Measurements from ENCODE around the gene UBIAD1. TPM values are rescaled to one million over a fixed set of nuclear protein-coding genes. Genes with fewer than 3 reads are reported as not detected.
"Not testable (repeated sequence)": the region's sequence is repeated elsewhere in the genome, so short reads cannot be mapped to it uniquely, and the experiment has no call there.

Gene UBIAD1
- total RNA-seq, 1 experiment from 2014 or later = 15.3 TPM

DNA sequence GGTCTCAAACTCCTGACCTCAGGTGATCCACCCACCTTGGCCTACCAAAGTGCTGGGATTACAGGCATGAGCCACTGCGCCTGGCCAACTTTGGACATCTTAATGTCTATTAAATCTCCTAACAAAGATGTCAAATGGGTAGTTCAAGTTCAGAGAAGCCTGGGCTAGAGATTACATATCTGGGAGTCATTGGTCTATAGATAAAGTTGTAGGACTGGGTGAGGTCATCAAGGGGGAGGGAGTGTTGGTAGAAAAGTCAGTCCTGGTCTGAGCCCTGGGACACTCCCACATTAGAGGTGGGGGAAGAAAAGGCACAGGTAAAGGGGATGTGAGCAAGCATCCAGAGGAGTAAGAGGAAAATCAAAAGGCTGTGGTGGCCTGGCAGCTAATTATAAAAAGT is 6.6 kb downstream of the UBIAD1 start:
- no peak for DNase-seq (ENCODE audit: low read depth)

DNA sequence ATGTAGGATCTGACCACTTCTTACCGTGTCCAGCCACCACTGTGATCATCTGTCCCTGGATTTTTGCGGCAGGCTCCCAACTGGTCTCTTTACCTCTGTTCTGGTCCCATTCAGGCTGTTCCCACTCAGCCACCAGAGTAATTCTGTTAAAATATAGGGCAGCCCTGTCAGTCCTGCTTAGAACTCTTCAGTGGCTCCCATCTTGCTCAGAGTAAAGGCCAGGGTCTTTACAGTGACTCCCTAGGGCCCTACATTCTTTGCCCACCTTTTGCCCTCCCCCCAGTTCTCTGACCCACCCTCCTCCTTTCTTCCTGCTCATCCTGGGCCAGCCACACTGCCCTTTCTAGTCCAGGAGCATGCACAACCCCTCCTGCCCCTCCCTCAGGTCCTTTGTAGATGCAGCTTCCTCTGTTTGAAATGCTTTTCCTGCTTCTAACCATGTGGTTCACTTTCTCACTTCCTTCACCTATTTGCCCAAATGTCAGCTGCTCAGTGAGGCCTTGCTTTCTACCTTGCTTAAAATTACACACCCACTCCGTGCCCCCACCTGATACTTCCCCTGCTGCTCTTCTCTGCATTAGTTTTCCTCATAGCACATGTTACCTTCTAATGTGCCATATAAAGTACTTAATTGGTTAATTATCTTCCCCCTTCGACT is 7.8 kb downstream of the UBIAD1 start:
- no peak for DNase-seq (ENCODE audit: low read depth)

DNA sequence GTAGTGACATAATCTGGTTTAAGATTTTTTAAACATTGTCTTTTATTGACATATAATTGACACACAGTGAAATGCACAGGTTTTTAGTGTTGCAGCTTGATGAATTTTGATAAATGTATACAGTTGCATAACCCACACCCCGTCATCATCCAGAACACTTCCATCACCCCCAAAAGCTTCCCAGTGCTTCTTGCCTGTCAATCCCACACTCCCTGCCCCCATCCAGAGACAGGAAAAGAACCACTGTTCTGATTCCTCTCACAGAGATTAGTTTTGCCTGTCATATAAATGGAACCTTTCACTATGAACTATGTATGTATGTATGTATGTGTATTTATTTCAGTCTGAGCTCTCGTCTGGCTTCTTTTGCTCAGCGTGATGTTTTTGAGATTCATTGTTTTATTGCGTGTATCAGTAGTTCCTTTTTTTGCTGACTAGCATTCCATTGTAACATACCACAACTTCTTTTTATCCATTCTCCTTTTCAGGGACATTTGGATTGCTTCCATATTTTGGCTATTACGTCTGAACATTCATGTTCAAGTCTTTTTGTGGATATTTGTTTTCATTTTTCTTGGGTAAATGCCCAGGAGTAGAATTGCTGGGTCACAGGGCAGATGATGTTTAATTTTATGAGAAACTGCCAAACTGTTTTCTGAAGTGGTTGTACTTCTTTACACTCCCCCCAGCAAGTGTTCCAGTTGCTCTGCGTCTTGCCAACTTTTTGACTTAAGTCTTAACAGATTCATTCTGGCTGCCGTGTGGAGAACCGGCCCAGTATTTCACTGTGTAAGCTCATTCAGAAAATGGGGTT is 8.7 kb downstream of the UBIAD1 start:
- DNase-seq (ENCODE audit: low read depth) = peak; percentile 55

DNA sequence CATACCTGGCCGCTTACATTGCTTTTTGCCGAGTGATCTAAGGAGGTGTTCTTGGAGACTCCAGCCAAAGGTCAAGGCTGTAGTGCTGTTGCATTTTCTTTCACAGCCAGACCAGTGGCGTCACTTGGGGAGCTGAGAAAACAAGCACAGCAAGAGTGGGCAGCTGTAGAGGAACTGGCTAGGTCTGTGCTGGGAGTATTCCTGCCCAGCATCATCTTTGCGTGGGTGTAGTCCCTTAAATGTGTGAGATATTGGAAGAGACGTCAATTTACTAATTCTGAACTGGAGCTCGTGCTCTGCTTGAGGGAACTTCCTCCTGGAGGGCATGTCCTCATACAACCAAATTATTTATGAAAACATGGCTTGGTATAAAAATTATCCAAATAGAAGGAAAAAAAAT is 10.2 kb downstream of the UBIAD1 start:
- no peak for DNase-seq (ENCODE audit: low read depth)

DNA sequence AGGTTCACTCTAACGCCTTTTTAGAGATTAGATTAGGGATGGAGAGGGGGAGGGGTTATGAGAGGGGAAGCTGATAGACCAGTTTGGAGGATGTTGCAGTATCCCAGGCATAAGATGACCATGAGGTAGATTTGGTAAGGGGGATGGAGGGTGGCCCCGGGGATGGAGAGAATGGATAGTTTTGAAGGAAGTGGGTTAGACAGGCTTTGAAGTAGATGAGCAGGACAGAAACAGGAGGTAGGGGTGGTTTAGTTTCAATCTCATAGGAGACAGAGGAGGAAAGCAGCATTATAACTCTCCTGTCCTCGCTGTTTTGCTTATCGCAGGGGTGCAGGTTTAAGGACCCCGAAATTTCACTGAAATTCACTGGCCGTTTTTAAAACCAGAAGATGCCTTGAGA is 11.8 kb downstream of the UBIAD1 start:
- no peak for DNase-seq (ENCODE audit: low read depth)

DNA sequence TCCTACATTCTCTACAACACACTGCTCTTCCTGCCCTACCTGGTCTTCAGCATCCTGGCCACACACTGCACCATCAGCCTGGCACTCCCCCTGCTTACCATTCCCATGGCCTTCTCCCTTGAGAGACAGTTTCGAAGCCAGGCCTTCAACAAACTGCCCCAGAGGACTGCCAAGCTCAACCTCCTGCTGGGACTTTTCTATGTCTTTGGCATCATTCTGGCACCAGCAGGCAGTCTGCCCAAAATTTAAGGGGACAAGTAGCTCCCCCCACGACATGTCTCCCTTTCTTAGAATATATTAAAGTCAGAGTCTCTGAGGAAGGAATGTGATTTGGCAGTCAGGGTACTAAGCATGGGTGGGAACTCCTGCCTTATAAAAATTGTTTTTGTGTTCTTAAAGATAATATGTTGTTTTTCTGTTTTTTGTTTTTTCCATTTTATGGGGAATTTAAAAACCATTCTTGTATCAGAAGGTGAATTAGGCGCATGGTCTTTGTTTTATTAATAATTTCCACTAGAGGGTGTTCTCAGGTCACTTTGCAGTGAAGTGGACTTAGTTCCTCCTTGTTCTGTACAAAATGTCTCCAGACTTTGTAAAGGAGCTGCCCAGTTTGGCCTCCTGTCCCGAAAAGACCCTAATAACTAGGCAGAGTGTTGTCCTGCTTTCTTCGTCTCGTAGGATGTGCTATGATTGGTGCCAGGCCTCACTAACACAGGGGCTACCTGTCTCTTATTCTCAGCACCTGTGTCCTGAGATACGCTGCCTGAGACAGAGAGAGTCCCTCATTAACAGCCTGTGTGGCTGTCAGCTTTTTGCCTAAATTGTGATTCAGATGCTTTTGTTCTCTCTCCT is 13.1 kb downstream of the UBIAD1 start:
- no peak for DNase-seq (ENCODE audit: low read depth)

DNA sequence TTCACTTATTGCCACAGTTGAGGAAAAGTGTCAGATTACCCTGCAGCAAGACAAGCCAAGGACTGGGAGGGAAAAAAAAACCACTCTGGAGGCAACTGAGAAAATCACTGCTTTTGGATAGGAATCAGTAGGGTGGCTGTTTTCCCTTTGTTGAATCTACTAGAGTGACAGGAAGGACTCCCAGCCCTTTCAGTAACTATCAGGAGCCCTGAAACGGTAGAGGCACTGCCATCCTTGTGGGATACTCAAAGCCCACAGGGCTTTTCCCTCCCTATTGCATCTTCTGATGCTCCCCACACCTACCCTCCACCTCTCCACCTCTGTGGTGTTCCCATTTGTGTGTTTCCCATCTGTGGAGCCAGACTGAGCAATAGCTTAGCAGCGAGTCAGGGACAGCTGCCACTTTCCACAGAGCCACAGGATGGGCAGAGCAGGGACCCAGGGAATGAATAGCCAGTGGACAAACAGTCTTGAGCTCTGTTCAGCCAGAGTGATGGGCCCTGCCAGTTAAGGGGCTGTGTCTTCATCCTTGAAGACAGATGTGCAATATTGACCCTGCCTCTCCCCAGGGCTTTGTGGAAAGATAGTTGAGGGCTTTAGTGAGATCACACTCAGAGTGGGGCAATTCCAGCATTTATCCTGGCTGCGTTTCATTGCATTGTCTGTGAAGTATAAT is 13.9 kb downstream of the UBIAD1 start:
- DNase-seq (ENCODE audit: low read depth) = no peak

DNA sequence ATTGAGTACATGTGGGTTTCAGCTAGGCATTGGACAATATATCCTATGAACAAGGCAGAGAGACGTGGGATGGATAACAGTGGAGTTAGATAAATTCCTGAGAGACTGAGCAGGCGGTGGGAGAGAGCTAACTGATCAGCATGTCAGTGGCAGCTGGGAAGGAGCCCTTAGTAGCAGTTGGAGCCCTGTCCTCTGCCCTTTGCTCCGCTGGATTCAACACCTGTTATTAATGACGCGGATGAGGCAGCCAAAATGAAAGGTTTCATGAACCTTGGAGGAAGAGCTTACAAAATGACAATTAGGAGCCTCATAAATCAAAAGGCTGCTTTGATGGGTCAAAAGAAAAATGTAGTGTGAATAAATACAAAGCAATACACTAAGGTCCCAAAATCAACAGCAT is 16.1 kb downstream of the UBIAD1 start:
- no peak for DNase-seq (ENCODE audit: low read depth)

DNA sequence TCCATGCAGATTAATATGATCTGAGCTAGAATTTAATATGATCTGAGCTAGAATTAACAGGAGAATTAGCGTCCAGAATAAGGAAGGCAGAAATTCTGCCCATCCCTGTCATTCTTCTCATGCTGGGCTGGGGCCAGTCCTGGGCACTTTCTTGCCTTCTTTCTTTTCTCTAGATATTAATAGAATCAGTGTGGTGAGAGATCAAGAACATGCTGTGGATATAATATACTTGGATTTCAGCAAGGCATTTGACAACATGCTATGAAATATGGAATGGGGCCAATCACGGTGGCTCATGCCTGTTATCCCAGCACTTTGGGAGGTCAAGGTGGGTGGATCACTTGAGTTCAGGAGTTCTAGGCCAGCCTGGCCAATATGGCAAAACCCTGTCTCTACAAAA is 18.1 kb downstream of the UBIAD1 start:
- no peak for DNase-seq (ENCODE audit: low read depth)

DNA sequence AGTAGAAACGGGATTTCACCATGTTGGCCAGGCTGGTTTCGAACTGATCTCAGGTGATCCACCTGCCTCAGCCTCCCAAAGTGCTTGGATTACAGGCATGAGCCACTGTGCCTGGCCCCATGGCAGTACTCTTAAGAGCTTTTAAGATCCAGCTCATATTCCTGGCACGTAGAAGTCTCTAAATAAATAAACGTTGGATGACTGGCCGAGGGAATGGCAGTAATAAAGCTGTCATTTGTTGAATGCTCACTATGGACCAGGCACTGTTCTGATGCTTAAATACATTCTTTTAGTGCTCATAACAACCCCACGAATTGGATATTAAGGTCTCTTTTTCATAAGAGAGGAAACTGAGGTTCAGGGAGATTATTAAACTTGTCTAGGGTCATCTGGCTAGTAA is 20.9 kb downstream of the UBIAD1 start:
- no peak for DNase-seq (ENCODE audit: low read depth)

DNA sequence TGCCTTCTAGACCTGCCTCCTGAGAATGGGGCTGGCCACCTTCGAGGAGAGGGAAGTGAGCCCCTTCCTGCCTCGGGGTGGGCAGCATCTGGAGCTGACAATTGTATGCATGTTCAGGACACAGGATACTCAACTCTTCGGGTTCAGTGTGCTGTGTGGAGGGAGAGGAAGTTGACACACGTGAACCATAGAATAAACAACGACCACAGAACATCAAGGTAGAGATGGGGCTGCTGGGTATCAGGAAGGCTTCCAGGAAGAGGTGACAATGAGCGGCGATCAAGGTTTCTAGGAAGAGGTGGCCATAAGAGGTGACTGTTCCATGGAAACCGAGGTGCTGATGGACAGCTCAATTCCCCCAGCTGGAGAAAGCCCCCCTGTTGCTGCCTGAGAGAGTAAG is 22.0 kb downstream of the UBIAD1 start:
- no peak for DNase-seq (ENCODE audit: low read depth)

DNA sequence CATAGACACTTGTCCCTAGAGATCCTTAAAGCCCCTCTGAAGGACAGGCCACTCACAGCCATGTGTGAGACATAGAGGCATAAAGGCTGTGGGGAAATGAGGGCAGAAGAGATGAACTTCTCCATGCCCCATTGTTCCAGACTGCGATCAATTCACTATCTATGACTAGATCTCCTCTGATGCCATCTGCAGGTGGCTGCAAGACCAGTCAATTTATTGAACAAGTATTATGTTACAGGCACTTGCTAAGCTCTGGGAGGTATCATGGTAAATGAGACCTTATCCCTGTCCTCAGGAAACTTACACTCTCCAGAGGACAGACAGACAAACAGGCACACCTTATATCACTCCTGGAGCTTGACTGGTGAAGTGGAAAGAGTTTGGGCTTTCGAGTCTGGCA is 22.9 kb downstream of the UBIAD1 start:
- no peak for DNase-seq (ENCODE audit: low read depth)

DNA sequence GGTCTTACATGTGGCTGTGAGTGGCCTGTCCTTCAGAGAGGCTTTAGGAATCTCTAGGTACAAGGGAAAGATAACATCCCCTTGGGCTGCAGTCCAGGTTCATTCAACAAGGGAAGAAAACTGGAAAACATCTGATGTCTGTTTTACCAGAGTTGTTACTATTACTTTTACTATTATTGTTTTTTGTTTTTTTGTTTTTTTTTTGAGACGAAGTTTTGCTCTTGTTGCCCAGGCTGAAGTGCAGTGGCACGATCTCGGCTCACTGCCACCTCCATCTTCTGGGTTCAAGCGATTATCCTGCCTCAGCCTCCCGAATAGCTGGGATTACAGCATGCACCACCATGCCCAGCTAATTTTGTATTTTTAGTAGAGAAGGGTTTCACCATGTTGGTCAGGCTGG is 24.8 kb downstream of the UBIAD1 start:
- DNase-seq (ENCODE audit: low read depth) = not testable (repeated sequence)

DNA sequence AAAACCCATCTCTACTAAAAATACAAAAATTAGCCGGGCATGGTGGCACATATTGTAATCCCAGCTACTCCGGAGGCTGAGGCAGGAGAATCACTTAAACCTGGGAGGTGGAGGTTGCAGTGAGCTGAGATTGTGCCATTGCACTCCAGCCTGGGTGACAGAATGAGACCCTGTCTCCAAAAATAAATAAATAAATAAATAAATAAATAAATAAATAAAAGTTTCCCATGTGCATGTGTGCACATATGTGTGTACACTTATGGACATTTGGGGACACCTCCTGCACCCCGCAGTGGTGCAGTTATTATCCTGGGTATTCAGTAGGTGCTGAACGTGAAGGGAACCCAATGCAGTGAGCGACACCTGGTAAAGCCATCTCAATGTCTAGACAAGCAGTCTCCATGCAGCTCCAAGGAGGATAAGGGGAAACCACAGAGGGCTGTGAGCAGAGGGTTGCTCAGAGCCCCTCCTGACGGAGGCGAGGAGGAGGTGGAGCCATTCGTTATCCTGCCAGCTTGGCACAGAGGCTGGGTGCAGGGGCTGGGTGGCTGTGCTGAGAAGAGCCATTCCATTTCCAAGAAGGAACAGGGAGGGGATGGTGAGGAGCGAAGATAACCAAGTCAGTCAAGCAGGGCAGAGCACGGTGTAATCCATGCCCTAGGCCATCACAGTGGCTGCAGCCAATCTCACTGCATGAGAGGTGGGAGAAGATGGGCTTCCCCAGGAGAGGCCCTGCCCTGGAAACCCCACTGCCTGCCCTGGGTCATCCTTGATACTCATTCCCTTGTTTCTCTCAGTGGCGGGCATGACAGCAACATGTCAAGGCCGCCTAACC is 25.6 kb downstream of the UBIAD1 start:
- no peak for DNase-seq (ENCODE audit: low read depth)

DNA sequence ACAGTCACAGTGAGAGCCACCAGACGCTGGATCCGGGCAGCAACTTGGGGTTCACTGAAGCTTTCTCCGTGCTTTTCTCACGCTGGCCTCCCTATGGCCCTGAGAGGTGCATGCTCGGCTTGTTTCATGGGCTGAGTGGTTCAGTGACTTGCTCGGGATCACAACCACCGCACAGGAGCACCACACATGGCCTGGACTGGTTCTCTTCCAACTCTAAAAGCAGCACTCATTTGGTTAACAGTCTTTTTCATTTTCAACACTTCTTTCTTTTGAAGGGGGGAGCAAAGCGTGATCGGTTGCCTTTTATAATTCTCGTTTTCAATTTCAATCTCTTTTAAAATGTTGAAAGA is 26.2 kb downstream of the UBIAD1 start:
- DNase-seq (ENCODE audit: low read depth) = no peak

DNA sequence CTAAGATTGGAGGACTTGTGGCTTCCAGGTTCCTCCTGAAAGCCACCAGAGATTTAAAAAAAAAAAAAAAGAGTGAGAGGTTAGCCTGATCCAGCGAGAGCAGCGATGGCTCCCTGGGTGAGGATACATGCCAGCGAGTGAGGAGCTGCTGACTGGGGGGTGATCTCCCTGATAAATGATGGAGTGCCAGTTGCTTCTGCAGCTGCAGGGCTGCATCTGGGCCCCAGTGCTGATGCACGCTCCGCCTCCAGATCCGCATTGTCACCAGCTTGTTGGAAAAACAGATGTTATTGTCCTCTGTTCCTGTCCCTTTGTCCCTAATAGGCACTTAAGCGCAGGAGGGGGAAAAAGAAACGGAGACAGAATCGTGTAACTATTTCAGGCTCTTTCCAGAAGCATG is 28.6 kb downstream of the UBIAD1 start:
- no peak for DNase-seq (ENCODE audit: low read depth)

DNA sequence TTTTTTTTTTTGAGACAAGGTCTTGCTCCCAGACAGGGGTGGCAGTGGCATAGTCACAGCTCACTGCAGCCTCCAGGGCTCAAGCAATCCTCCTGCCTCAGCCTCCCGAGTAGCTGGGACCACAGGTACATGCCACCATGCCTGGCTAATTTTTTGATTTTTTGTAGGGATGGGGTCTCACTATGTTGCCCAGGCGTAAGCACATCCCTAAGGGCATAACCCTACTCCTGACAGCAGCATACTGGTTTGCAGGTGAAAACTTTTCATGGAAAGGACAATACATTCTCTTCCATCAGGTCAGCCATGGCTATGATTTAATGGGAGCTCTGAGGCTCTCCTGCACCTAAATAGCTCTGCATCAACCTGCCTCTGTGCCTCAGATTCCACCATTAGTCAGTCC is 29.4 kb downstream of the UBIAD1 start:
- no peak for DNase-seq (ENCODE audit: low read depth)

DNA sequence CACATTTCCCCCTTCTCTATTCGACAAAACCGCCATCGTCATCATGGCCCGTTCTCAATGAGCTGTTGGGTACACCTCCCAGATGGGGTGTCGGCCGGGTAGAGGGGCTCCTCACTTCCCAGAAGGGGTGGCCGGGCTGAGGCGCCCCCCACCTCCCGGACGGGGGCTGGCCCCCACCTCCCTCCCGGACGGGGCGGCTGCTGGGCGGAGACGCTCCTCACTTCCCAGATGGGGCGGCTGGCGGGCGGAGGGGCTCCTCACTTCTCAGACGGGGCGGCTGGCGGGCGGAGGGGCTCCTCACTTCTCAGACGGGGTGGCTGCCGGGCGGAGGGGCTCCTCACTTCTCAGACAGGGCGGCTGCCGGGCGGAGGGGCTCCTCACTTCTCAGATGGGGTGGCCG is 32.5 kb downstream of the UBIAD1 start:
- DNase-seq (ENCODE audit: low read depth) = not testable (repeated sequence)

DNA sequence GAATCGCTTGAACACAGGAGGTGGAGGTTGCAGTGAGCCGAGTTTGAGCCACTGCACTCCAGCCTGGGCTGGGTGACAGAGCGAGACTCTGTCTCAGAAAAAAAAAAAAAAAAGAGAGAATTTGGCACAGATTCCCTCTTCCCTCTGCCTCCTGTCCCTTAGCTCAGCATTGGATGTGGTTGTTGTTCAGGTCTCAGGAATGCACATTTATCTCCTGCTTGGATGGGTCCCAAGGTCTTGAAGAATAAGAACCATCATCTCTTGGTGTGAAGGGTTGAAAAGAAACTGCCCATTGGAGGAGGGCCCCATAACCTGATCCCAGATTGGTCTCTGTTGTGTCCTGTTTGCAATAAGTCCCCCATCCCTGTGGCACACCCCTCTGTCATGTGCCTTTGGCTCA is 34.9 kb downstream of the UBIAD1 start:
- DNase-seq (ENCODE audit: low read depth) = no peak

DNA sequence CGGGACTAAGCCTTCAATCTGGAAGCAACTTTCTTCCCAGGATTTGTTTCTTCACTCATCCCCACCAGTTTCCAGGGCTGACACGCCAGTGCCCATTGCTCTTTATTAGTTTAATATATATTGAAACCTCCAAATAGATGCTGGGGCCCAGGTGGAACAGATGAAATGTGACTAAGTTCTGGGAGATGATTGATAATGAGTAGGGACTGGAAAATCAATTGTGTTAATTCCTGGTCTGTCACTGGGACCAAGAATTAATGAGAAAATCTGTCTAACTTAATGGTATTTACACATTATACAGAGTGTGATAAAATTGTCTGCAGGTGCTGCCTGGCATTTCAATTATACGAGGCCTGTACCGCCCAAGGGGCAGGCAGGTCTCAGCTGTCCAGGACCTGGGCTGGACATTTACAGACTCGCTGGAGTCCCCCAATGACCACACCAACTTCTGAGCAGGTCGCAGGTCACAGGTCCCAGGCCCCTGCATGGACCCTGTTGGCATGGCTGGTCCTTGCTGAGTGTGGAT is 35.8 kb downstream of the UBIAD1 start:
- no peak for DNase-seq (ENCODE audit: low read depth)

DNA sequence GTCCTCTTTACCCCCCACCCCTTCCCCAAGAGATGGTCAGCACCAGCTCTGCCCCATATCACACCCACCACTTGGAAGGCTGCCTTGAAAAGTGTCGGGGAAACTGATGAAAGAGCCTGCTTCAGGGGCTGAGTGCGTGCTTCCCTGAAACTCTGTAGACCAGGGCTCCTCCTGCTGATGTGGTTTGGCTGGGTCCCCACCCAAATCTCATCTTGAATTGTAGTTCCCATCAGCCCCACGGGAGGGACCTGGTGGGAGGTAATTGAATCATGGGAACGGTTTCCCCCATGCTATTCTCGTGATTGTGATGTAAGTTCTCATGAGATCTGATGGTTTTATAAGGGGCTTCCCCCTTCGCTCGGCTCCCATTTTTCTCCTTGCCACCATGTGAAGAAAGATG is 36.4 kb downstream of the UBIAD1 start:
- DNase-seq (ENCODE audit: low read depth) = no peak
